ENCODE measurements around the gene FGFR3.
A peak's percentile ranks its signal among the peaks of the same experiment; 100 is the strongest.

Gene FGFR3

GRCh38 chr4:1767061-1767769, 25.9 kb upstream of the FGFR3 start:
- Histone ChIP-seq H2AFZ (ENCODE audit: low read depth, low read length) (no peak overlapping the region), H3K36me3 (replicated peaks; ENCODE audit: low read depth, low read length) (no peaks in the 10 kb centered on the region), H3K27ac (ENCODE audit: low read length) (no peak overlapping the region), H3K4me1 (ENCODE audit: low read length) (peaks cover 10% of the 10 kb centered on the region; the same call in 1 of the 2 replicates), H3K79me2 (ENCODE audit: low read length) (no peaks in the 10 kb centered on the region), H3K4me3 (ENCODE audit: low read length) (peak overlapping the region; percentile 70), H3K27me3 (ENCODE audit: low read depth, low read length) (peaks cover 6% of the 10 kb centered on the region; the same call in 1 of the 2 replicates), H4K20me1 (ENCODE audit: insufficient read depth, low read length) (no peaks in the 10 kb centered on the region), H3K9me3 (ENCODE audit: insufficient read depth, low read length) (no peaks in the 10 kb centered on the region), H3K9ac (ENCODE audit: low read length) (no peak overlapping the region), H3K4me2 (ENCODE audit: low read length) (peak overlapping the region; percentile 61)
- TF ChIP-seq EZH2phosphoT487 (IDR thresholded peaks at IDR 0.05; ENCODE audit: low read depth) (no peak), CTCF (IDR thresholded peaks at IDR 0.05; ENCODE audit: low read depth, low read length) (no peak)

GRCh38 chr4:1767770-1768366, 25.2 kb upstream of the FGFR3 start:
- H3K4me2 ChIP-seq (ENCODE audit: low read length), result peak overlapping the region; percentile 61
- H3K9ac ChIP-seq (ENCODE audit: low read length), result no peak overlapping the region
- peaks cover 10% of the 10 kb centered on the region; the same call in 1 of the 2 replicates for H3K4me1 ChIP-seq (ENCODE audit: low read length)
- peak overlapping the region; percentile 70 for H3K4me3 ChIP-seq (ENCODE audit: low read length)
- no peaks in the 10 kb centered on the region for H3K79me2 ChIP-seq (ENCODE audit: low read length)
- H3K27ac ChIP-seq (ENCODE audit: low read length), result no peak overlapping the region
- no peak overlapping the region for H2AFZ ChIP-seq (ENCODE audit: low read depth, low read length)
- no peaks in the 10 kb centered on the region for H4K20me1 ChIP-seq (ENCODE audit: insufficient read depth, low read length)
- H3K36me3 ChIP-seq (replicated peaks; ENCODE audit: low read depth, low read length), result no peaks in the 10 kb centered on the region
- no peaks in the 10 kb centered on the region for H3K9me3 ChIP-seq (ENCODE audit: insufficient read depth, low read length)
- peak; percentile 34 for TF ChIP-seq CTCF (IDR thresholded peaks at IDR 0.05; ENCODE audit: low read depth, low read length)
- TF ChIP-seq EZH2phosphoT487 (IDR thresholded peaks at IDR 0.05; ENCODE audit: low read depth), result no peak
- peaks cover 6% of the 10 kb centered on the region; the same call in 1 of the 2 replicates for H3K27me3 ChIP-seq (ENCODE audit: low read depth, low read length)

GRCh38 chr4:1768367-1769034, 24.6 kb upstream of the FGFR3 start:
- Histone ChIP-seq H3K4me3 (ENCODE audit: low read length) (peak overlapping the region; percentile 70), H3K9me3 (ENCODE audit: insufficient read depth, low read length) (no peaks in the 10 kb centered on the region), H2AFZ (ENCODE audit: low read depth, low read length) (no peak overlapping the region), H3K27me3 (ENCODE audit: low read depth, low read length) (peaks cover 6% of the 10 kb centered on the region; the same call in 1 of the 2 replicates), H3K4me2 (ENCODE audit: low read length) (peak overlapping the region; percentile 61), H4K20me1 (ENCODE audit: insufficient read depth, low read length) (no peaks in the 10 kb centered on the region), H3K27ac (ENCODE audit: low read length) (no peak overlapping the region), H3K36me3 (replicated peaks; ENCODE audit: low read depth, low read length) (no peaks in the 10 kb centered on the region), H3K79me2 (ENCODE audit: low read length) (no peaks in the 10 kb centered on the region), H3K9ac (ENCODE audit: low read length) (no peak overlapping the region), H3K4me1 (ENCODE audit: low read length) (peaks cover 10% of the 10 kb centered on the region; the same call in 1 of the 2 replicates)
- TF ChIP-seq CTCF (IDR thresholded peaks at IDR 0.05; ENCODE audit: low read depth, low read length) (no peak), EZH2phosphoT487 (IDR thresholded peaks at IDR 0.05; ENCODE audit: low read depth) (no peak)

- Histone ChIP-seq H3K4me1 (ENCODE audit: low read length) (peaks cover 10% of the 10 kb centered on the region; the same call in 1 of the 2 replicates), H3K9me3 (ENCODE audit: insufficient read depth, low read length) (no peaks in the 10 kb centered on the region), H2AFZ (ENCODE audit: low read depth, low read length) (no peak overlapping the region), H3K79me2 (ENCODE audit: low read length) (no peaks in the 10 kb centered on the region), H3K9ac (ENCODE audit: low read length) (no peak overlapping the region), H3K27ac (ENCODE audit: low read length) (no peak overlapping the region), H3K4me3 (ENCODE audit: low read length) (no peak overlapping the region), H3K4me2 (ENCODE audit: low read length) (no peak overlapping the region), H3K36me3 (replicated peaks; ENCODE audit: low read depth, low read length) (no peaks in the 10 kb centered on the region), H3K27me3 (ENCODE audit: low read depth, low read length) (peaks cover 6% of the 10 kb centered on the region; the same call in 1 of the 2 replicates), H4K20me1 (ENCODE audit: insufficient read depth, low read length) (no peaks in the 10 kb centered on the region)
- TF ChIP-seq EZH2phosphoT487 (IDR thresholded peaks at IDR 0.05; ENCODE audit: low read depth), result no peak
- no peak for TF ChIP-seq CTCF (IDR thresholded peaks at IDR 0.05; ENCODE audit: low read depth, low read length)
Measured at GRCh38 chr4:1769692-1770091, 23.4 kb upstream of the FGFR3 start.
